GOT3 (cell line): ENCODE data around the gene ECM1.

ENCODE experiments used
- DNase-seq: peaks from one replicate; lab custom pipeline; 2025; ENCODE audit warnings: mixed read lengths; lab: John Stamatoyannopoulos, UW

Gene ECM1

GRCh38 chr1:150545486-150546032 lies 37.6 kb downstream of the ECM1 start:
- no peak for DNase-seq

DNA sequence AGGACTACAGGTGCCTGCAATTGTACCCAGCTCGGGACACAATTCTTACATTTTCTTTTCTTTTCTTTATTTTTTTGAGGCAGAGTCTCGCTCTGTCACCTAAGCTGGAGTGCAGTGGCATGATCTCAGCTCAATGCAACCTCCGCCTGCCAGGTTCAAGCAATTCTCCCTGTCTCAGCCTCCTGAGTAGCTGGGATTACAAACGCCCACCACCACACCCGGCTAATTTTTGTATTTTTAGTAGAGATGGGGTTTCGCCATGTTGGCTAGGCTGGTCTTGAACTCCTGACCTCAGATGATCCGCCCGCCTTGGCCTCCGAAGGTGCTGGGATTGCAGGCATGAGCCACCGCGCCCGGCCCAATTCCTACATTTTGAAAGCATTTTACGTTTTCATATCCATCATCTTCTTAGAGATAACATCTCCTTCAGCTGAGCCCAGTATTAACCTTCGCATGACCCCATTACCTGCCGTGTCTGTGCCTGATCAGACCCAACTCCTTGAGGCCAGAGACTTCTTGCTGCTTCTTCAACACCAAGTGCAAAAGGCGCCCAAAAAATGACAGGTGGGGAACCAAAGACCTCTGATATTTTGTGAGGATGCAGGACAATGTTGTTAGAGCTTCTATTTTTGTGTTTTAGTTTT lies 38.5 kb downstream of the ECM1 start:
- no peak for DNase-seq

DNA sequence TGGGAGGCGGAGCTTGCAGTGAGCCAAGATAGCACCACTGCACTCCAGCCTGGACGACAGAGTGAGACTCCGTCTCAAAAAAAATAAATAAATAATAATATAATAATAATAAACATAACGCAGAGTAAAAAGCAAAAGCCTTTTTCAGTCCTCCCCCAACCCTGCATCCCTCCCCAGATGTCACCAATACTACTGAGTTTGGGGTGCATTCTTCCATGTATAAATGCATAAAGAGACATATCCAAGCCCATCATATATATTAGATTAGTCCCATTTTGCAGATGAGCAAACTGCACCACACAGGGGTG lies 40.4 kb downstream of the ECM1 start:
- DNase-seq: no peak

- DNase-seq: no peak
Observed at GRCh38 chr1:150548632-150549495, 41.0 kb downstream of the ECM1 start, which contains the start of gene ADAMTSL4. TSS of gene ADAMTSL4 (plus strand) at chr1:150549408. CDS start at chr1:150552289, 2,881 bp downstream.

DNA sequence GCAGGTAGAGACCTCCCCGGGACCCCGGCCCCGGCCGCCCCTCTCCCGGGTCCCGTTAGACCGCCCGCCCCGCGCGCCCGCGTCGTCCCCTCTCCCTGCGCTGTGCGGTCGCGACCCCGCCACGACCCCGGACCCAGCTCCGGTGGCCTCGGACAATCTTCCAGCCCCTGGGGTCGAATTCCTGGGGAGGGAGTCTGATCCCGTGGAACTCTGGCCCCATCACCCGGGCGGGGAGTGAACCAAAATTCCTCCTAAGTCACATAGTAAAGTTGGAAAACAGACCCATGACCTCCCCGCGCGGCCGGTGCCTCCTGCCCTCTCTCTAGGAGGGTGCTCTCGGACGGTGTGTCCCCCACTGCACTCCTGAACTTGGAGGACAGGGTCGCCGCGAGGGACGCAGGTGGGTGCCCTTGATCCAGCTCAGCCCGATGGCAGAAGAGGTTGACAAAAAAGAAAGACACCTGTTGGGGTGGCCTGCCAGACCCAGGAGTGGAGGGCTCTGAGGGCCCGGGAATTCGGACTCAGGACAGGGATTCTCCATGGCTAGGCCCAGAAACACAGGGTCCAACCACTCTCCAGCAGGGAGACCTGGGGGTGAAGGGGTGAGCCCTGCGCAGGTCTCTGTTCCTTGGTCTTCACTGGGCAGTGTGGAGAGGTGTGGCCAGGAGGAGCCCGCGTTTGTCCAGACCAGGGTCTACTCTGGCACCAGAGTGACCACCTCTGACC lies 41.8 kb downstream of the ECM1 start:
- DNase-seq: no peak

DNA sequence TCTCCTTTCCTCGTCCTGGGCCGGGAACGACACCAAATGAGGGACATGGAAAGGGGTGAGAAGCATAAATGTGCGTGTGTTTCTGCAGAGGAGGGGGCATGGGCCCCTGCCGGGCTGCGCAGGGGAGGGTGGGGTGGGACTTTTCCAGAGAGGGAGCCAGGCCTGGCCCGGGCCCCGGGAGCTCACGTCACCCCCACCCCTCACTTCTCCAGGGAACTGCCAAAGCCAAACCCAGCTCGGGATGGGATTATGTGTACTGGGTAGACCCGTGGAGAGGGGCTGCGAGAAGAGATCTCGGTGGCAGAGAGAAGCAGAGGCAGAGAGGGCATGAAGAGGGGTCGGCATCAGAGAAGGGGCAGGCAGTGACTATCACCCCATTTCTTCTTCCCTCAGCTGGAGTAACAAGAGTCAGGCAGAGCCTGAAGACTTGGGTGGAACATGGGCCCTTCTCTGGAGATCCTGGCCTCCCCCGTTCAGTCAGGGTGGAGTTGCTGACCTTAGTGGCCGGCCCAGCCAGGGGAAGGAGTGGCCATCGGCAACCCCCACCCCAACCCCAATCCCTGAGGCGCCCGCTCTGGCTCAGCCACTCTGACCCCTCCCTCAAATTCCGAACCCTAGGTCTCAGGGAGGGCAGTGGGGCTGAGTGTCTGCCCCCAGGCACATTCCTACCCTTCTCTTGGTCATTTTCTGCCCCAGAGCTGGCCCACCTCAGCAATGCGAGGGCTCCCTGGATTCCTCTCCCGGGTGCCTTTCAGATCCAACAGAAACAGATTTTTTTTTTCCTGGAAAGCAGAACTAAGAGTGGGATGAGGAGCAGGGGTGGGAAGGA lies 42.5 kb downstream of the ECM1 start:
- no peak for DNase-seq

DNA sequence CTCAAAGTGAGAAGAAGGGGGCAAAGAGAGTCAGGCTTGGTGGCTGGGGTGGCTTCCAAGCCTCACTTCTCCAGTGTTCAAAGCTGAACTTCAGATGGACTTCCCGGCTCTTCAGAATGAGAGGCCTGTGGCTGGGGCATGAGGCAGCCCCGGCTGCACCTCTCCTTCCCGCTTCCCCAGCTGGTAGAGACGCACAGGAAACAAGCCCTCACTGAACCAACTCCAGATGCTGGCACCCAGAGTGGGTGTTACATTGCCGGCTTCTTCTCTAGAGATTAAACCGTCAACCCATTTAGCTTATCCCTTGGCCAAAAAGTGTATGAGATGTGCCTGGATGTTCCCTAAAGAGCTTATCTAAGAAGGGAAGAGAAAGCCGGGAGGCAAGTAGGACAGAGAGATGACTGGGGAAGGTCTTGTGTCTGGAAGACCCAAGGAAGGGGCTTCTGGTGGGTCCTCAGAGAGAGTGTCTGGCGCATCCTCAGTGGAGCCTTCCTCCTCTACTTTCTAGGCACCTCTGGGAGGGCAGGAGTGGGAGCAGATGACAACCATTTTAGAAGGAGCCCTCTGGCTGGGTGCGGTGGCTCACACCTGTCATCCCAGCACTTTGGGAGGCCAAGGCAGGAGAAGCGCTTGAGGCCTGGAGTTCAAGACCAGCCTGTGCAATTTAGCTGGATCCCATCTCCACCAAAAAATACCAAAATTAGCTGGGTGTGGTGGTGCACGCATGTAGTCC lies 43.3 kb downstream of the ECM1 start:
- DNase-seq: no peak

- no peak for DNase-seq
Observed at GRCh38 chr1:150551784-150552127, 43.8 kb downstream of the ECM1 start.

DNA sequence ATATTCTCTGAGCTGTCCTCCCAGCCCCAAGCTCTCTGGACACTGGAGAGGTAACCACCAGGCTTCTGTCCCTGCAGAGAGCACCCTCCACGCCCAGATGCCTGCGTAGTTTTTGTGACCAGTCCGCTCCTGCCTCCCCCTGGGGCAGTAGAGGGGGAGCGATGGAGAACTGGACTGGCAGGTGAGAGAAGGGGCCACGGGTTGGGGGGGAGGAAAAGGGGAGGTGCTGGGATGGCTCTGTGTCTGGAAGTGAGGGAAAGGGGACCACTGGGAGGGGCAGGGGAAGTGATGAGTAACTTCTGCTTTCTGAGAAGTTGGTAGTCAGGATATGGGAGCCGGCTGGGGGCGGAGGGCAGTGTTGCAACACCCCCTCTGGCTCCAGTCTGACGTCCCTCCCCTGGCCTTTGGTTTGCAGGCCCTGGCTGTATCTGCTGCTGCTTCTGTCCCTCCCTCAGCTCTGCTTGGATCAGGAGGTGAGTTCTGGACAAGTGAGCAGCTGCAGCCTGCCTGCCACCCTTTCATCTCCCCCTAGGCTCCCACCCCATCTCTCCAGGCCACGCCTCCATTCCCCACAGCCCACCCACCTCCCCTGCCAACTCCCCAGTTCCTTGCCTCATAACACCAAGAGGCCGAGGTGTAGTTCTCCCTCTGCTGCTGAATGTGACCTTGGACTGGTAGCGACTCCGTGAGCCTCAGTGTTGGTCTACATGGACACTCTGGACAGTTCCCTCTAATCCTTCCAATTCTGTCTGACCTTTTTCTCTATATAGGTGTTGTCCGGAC lies 44.4 kb downstream of the ECM1 start:
- no peak for DNase-seq

DNA sequence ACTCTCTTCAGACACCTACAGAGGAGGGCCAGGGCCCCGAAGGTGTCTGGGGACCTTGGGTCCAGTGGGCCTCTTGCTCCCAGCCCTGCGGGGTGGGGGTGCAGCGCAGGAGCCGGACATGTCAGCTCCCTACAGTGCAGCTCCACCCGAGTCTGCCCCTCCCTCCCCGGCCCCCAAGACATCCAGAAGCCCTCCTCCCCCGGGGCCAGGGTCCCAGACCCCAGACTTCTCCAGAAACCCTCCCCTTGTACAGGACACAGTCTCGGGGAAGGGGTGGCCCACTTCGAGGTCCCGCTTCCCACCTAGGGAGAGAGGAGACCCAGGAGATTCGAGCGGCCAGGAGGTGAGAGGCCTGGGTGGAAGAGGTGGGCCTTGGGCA lies 45.0 kb downstream of the ECM1 start:
- no peak for DNase-seq

DNA sequence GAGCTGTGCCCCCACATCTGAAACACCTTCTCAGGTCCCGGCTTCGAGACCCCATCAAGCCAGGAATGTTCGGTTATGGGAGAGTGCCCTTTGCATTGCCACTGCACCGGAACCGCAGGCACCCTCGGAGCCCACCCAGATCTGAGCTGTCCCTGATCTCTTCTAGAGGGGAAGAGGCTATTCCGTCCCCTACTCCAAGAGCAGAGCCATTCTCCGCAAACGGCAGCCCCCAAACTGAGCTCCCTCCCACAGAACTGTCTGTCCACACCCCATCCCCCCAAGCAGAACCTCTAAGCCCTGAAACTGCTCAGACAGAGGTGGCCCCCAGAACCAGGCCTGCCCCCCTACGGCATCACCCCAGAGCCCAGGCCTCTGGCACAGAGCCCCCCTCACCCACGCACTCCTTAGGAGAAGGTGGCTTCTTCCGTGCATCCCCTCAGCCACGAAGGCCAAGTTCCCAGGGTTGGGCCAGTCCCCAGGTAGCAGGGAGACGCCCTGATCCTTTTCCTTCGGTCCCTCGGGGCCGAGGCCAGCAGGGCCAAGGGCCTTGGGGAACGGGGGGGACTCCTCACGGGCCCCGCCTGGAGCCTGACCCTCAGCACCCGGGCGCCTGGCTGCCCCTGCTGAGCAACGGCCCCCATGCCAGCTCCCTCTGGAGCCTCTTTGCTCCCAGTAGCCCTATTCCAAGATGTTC lies 45.6 kb downstream of the ECM1 start:
- no peak for DNase-seq

DNA sequence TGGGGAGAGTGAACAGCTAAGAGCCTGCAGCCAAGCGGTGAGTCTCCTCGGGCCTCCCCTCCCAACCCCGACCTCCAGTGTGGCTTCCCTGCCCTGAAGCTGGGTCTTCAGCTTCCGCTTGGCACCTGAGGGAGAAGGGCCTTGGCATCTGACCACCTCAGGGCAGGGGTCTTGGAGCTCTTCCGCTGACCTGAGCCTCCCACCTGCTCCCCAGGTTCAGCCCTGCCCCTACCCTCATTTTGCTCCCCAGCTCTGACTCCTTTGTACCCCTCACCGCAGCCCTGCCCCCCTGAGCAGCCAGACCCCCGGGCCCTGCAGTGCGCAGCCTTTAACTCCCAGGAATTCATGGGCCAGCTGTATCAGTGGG lies 46.2 kb downstream of the ECM1 start:
- no peak for DNase-seq

DNA sequence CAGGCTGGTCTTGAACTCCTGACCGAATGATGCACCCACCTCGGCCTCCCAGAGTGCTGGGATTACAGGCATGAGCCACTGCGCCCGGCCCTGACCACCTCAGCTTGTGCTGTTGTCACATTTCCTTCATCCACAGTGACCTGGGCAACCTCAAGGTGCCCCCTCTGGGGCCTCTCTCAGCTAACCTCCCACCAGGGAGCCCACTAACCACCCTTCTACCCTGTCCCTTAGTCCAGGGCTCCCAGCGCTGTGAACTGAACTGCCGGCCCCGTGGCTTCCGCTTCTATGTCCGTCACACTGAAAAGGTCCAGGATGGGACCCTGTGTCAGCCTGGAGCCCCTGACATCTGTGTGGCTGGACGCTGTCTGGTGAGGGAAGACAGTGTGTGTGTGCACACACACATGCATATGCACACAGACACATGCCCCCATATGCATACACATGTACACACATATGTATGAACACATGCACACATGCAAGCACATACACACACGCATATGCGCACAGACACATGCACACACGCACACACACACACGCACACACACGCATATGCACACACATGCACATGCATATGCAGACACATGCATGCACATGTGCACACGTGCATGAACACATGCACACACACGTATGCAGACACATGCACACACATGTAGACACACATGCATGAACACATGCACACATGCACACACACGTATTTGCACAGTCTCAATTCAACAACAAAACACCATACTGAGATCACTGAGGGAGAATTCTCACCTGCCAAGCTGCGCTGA lies 47.5 kb downstream of the ECM1 start:
- no peak for DNase-seq

- no peak for DNase-seq
Observed at GRCh38 chr1:150555971-150556865, 48.3 kb downstream of the ECM1 start.

- DNase-seq: no peak
Observed at GRCh38 chr1:150557065-150557600, 49.2 kb downstream of the ECM1 start.

DNA sequence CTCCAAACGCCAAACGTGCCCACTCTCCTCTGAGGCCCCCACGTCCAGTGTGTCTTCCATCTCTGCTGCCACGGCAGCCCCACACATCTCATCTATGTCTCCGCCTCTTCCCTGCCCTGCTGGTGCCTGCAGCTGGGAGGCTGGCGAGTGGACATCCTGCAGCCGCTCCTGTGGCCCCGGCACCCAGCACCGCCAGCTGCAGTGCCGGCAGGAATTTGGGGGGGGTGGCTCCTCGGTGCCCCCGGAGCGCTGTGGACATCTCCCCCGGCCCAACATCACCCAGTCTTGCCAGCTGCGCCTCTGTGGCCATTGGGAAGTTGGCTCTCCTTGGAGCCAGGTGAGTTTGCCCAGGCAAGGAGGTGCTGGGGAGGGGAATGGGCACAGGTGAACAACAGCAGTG lies 49.9 kb downstream of the ECM1 start:
- no peak for DNase-seq

DNA sequence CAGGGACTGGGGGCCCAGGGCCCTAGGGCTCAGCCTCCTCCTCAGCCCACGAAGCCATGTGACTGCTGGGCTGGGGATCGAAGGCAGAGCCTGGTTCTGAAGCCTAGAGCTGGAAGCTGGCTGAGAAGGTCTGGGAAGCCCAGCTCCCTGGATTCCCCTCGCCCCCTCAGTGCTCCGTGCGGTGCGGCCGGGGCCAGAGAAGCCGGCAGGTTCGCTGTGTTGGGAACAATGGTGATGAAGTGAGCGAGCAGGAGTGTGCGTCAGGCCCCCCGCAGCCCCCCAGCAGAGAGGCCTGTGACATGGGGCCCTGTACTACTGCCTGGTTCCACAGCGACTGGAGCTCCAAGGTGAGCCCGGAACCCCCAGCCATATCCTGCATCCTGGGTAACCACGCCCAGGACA lies 50.4 kb downstream of the ECM1 start:
- no peak for DNase-seq
